Bronchial smooth muscle cell (primary cell): ENCODE data around the gene NBPF4. TPM values are rescaled to one million over a fixed set of nuclear protein-coding genes. Genes with fewer than 3 reads are reported as not detected.

Experiments used
- total RNA-seq: library from RNA; depleted of rRNA; stranded (reverse); fragments of >200 nt; gene quantifications from 2 replicates; pipeline ENCODE4 v1.2.1, GENCODE V29; 2014

The NBPF4 gene
- total RNA-seq, result not detected in 2 replicates

GRCh38 chr1:108243976-108244375 is at the start of gene NBPF4:
TSS of gene NBPF4 (minus strand) at chr1:108244076. CDS start at chr1:108243761, 315 bp downstream.

GRCh38 chr1:108199781-108200686 is 43.8 kb downstream of the NBPF4 start, which contains the start of gene SLC25A24:
TSS of gene SLC25A24 (minus strand) at chr1:108200343. CDS start at chr1:108200138, 205 bp downstream.

Other genes with a start within 250 kb of the NBPF4 start
- 30.0 and 40.8 TPM in 2 replicates for gene SLC25A24, start 43.7 kb downstream of the NBPF4 start, total RNA-seq
- not detected in 2 replicates for gene NBPF6, start 206.3 kb upstream of the NBPF4 start, total RNA-seq